ENCODE results near the gene EIF6.
A peak's percentile ranks its signal among the peaks of the same experiment; 100 is the strongest.
"Not testable (repeated sequence)": the region's sequence is repeated elsewhere in the genome, so short reads cannot be mapped to it uniquely, and the experiment has no call there.

The EIF6 gene

DNA sequence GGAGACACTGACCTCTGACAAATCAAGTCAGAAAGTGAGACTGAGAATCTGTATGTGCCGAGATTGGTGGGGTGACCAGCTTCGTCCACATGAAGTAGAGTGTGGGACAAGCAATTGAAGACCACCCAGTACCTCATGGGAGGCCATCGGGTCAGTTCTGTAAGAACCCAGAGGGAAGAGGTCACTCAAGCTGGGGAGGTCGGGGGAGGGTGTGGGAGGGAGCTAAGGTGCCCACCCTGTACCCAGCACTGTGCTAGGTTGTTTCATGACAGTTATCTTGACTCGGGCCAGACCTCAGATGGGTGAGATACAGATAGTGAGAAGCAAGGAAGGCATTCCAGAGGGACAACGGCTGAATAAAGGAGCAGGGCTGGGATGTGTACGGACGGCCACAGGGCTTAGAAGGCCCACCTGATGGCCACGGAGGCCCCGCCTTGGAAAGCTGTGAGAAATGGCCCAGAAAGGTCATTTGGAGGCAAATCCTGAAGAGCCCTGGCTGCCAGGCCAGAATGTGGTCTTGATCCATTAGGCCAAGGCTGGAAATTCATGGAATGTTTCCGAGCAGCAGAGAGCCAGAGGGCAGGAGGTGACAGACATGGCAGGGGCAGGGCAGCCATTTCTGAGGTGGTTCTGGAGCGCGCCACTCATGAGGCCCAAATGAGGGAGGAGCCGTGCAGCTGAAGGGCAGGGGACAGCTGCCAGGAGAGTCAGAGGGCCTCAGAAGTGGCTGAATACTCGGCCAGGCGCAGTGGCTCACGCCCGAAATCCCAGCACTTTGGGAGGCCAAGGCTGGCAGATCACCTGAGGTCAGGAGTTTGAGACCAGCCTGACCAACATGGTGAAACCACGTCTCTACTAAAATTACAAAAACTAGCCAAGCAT, 14.3 kb downstream of the EIF6 start:
- intact Hi-C loops (cut with DNase I), result no loop called here

GRCh38 chr20:35269055-35269781, 15.4 kb downstream of the EIF6 start:
- intact Hi-C loops (cut with DNase I), result no loop called here
- DNase-seq, result peak; percentile 29 to 83 (median 66)

More for the DNA sequence above, 14.3 kb downstream of the EIF6 start:
- no peak for DNase-seq

DNA sequence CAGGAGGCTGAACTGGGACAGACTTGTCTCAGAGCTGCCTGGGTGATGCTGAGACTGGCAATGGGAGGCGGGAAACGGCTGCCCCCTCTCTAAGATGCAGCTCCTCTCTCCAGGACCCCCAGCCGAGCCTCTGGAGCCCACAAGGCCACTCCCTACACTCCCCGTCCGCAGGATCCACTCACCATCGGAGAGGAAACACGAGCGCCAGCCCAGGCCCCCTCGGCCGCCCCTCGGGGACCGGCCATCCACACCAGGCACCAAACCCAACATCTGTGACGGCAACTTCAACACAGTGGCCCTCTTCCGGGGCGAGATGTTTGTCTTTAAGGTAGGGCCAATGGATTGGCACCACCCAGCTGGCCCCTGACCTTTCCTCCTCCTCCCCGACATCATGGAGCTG, 17.5 kb downstream of the EIF6 start:
- no peak for DNase-seq
- intact Hi-C loops (cut with DNase I), result no loop called here

DNA sequence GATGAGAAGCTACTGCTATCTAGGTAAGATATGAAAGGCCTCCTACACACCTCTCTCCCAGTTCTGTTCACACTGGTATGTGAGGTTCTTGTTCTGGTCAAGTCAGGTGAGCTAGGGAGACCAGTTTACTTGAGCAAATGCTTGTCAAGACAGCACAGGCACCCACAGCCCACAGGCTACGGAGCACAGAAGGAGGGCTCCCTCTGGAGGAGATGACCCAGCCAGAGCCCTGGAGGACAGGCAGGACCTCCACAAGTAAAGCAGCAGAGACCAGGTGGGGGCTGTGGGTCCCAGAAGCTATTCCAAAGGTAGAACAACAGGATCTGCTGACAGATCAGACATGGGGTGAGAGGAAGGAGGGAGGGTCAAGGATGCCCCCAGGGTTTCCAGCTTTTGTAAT, 19.8 kb downstream of the EIF6 start:
- intact Hi-C loops (cut with DNase I), result no loop called here
- DNase-seq, result no peak

GRCh38 chr20:35263532-35264341, 20.8 kb downstream of the EIF6 start:
- intact Hi-C loops (cut with DNase I), result no loop called here
- no peak for DNase-seq

- DNase-seq; intact Hi-C loops (cut with DNase I): not testable (repeated sequence)
Measured at GRCh38 chr20:35262731-35263531, 21.6 kb downstream of the EIF6 start.

DNA sequence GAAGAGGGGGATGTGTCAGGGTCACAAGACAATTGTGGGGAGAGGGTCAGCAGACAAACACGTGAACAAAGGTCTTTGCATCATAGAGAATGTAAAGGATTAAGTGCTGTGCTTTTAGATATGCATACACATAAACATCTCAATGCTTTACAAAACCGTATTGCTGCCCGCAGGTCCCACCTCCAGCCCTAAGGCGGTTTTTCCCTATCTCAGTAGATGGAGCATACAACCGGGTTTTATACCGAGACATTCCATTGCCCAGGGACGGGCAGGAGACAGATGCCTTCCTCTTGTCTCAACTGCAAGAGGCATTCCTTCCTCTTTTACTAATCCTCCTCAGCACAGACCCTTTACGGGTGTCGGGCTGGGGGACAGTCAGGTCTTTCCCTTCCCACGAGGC, 22.3 kb downstream of the EIF6 start:
- DNase-seq; intact Hi-C loops (cut with DNase I): not testable (repeated sequence)

- DNase-seq, result no peak
- intact Hi-C loops (cut with DNase I), result no loop called here
Measured at GRCh38 chr20:35260426-35260825, 24.1 kb downstream of the EIF6 start.

DNA sequence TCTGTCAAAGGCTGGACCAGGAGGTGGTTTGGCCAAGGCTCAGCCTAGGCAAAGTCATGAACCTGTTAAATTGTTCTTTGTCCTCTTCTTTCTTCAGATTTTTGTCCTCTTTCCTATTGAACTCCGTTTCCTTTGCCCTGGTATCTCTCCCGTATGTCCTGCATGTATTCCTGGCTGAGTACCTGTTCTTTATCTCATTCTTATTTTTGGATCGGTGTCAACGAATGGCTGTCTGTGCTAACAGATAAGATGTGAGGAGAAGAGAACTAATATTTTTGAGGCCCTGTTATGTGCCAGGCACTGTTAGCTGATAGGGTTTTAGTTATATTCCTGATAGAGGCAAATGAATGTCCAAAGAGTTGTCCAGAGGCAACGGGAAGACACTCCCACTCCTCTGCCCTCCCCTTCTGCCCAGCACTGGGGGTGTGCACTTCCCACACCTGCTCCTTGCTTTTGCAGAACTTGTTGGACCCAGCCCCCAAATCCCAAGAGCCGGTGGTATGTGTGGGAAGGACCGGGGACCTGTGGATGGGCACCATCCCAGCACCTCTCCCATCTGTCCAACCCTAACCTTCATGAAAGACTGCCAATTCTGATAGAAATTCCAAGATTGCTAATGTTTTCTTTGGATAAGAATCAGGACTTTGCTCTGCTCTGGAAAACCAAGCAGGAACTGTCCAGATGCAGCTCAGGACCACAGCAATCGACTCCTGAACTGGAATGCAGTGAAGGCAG, 27.2 kb downstream of the EIF6 start:
- DNase-seq, result no peak
- intact Hi-C loops (cut with DNase I), result no loop called here

GRCh38 chr20:35254448-35254999, 30.0 kb downstream of the EIF6 start:
- intact Hi-C loops (cut with DNase I), result no loop called here

DNA sequence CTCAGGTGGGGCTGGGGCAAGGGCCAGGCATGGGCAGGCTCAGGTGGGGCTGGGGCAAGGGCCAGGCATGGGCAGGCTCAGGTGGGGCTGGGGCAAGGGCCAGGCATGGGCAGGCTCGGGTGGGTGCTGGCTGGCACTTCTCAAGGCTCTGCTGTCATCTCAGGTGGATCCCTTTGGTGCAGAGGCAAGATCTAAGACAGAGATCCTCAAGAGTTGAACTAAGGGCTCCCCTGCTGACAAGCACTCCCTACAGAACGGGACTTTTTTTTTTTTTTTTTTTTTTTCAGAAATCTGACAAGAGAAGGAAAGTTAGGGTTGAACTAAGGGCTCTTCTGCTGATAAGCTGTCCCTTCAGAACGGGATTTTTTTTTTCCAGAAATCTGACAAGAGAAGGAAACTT, 31.6 kb downstream of the EIF6 start:
- intact Hi-C loops (cut with DNase I), result no loop called here
- no peak for DNase-seq

More at GRCh38 chr20:35254448-35254999, 30.0 kb downstream of the EIF6 start:
- no peak for DNase-seq

DNA sequence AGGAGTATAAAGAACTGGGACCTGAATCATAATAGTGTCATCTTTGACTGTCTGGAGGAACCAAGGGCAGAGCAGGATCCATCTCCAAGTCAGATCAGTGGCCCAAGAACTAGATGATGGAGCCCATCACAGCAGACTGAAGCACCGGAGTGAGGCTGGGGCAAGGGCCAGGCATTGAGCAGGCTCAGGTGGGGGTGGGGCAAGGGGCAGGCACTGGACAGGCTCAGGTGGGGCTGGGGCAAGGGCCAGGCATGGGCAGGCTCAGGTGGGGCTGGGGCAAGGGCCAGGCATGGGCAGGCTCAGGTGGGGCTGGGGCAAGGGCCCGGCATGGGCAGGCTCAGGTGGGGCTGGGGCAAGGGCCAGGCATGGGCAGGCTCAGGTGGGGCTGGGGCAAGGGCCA, 32.0 kb downstream of the EIF6 start:
- DNase-seq; intact Hi-C loops (cut with DNase I): not testable (repeated sequence)

GRCh38 chr20:35252037-35252461, 32.5 kb downstream of the EIF6 start:
- no peak for DNase-seq

DNA sequence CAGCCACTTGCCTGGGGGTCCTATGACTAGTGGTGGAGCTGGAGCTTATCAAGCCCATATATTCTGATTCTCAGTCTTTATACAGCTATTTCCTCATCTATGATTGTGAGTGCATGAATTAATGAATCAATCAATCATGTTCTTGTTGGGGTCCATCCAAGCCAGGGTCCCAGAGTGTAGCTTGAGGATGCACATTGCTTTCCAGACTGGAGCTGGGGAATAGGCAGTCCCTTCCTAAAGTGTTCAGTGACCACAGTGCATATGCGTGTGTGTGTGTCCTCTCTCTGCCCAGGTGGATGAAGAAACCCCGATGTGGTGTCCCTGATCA, 33.0 kb downstream of the EIF6 start:
- no peak for DNase-seq
- intact Hi-C loops (cut with DNase I), result no loop called here

More at GRCh38 chr20:35252037-35252461, 32.5 kb downstream of the EIF6 start:
- intact Hi-C loops (cut with DNase I), result no loop called here

DNA sequence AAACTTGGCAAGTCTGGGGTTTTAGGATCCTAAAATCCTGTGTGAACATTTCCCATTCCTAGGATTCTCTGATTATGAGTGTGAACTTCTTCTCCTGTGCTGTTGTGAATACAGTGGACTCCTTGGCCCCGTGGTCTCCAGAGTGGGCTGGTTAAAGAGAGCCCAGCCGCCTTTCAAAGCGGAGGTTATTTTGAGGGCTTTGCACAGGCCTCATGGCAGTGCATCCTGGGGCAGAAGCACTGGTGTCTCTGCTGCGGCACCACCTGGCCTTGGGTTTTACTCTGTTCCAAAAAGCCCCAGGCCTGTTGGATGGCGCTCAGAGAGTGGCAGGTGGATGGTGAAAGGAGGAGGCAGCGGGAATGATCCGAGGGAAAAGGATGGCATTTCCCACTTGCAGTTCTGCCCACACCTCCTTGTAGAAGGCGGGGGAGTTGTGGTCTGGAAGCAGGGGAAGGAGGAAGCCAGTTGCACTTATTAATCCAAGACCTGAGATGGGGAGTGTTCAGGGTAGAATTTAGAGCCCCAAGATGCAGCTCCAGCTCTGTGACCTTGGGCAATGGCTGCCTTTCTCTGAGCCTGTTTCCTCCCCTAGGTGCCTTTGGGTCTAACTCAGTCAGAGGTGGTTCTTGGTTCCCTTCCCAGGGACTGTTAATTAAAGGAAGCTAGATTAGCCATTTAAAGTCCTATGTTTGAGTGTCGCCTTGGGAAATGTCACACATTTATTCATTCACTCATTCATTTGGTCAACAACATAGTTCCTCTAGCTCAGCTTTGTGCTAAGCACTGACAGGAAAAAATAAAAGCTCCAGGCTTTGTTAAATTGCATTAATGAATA, 35.7 kb downstream of the EIF6 start:
- peak in 1 of 42 donors; percentile 19 for DNase-seq
- intact Hi-C loops (cut with DNase I), result no loop called here

GRCh38 chr20:35246723-35247122, 37.8 kb downstream of the EIF6 start:
- no peak for DNase-seq
- intact Hi-C loops (cut with DNase I), result no loop called here

DNA sequence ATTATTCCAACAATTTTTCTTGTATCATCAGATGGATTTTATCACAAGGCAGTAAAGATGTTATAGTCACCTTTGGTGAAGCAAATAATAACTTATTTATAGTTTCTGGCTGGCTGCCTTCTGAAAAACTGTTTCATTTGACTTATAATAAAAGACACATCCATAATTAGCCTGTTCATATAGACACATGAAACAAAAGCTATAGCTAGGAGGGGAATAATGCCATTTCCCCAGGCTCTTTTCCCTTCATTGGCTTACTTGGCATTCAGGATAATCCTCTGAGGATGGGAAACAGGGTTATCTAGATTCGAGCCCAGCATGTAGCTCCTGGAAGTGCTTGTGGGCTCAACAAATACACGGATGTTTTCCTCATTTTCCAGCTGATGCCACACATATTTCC, 40.6 kb downstream of the EIF6 start:
- intact Hi-C loops (cut with DNase I), result no loop called here
- no peak for DNase-seq

Data from head of caudate nucleus (tissue), 42 donors.